Panc1 (cell line): Measurements from ENCODE around the gene SF3B6. TPM values are rescaled to one million over a fixed set of nuclear protein-coding genes. Genes with fewer than 3 reads are reported as not detected.

ENCODE experiments used
- ATAC-seq: fragments of 200-7000 bp; cut with Tn5 transposase; 2 replicates; pipeline ENCODE4 v1.9.1; 2020; ENCODE audit warnings: mild to moderate bottlenecking, moderate library complexity
- BruUV-seq: library from RNA; stranded (reverse); fragments of 400-500 nt; replicated peaks from 2 replicates; lab custom pipeline; 2021; lab: Mats Ljungman, UMichigan
- CTCF ChIA-PET: fragments of 300-600 bp; sonication (Branson Sonifier 250); formaldehyde crosslinking; loops from one replicate; lab custom pipeline; 2022; ENCODE audit warnings: antibody characterized with exemption; lab: Charles Lee
- POLR2A ChIA-PET: fragments of 300-600 bp; sonication (Branson Sonifier 250); formaldehyde crosslinking; loops from one replicate; lab custom pipeline; 2022; ENCODE audit warnings: antibody characterized with exemption; lab: Charles Lee
- DNase-seq: peaks from one replicate; pipeline ENCODE4 v3.0.0-alpha.2; 2010; ENCODE audit warnings: low read depth, low spot score
- H3K27ac ChIP-seq: 2 replicates; pipeline ENCODE4 v1.5.1; 2011; ENCODE audit warnings: mild to moderate bottlenecking, low read length, inconsistent platforms
- H3K27me3 ChIP-seq: fragments of 200-500 bp; sonication (Bioruptor generic); 2 replicates; pipeline ENCODE4 v1.6.0; 2014; ENCODE audit warnings: low read length, inconsistent platforms; ENCODE audit not compliant: control insufficient read depth, insufficient read depth
- H3K36me3 ChIP-seq: fragments of 200-500 bp; sonication (Bioruptor generic); 2 replicates; pipeline ENCODE4 v1.5.1; 2014; ENCODE audit warnings: inconsistent platforms, mild to moderate bottlenecking, low read length, moderate library complexity; ENCODE audit not compliant: control insufficient read depth, insufficient read depth
- H3K4me1 ChIP-seq: 2 replicates; pipeline ENCODE4 v1.5.1; 2011; ENCODE audit warnings: inconsistent platforms, mild to moderate bottlenecking, low read length, moderate library complexity; ENCODE audit not compliant: control insufficient read depth, insufficient read depth
- H3K4me3 ChIP-seq, 2 experiments: 2 replicates each; pipeline ENCODE4 v1.5.1; 2011 to 2012; ENCODE audit warnings: low read depth in 2 of 2, low read length in 2 of 2, mild to moderate bottlenecking in 2 of 2, inconsistent platforms in 1 of 2, moderate library complexity in 1 of 2
- H3K9me3 ChIP-seq: fragments of 200-500 bp; sonication (Bioruptor generic); 2 replicates; pipeline ENCODE4 v1.5.1; 2014; ENCODE audit warnings: low read depth, mild to moderate bottlenecking, inconsistent platforms, low read length, moderate library complexity; ENCODE audit not compliant: control insufficient read depth, insufficient read depth
- POLR2AphosphoS5 ChIP-seq: IDR thresholded peaks from 2 replicates; pipeline ENCODE4 v1.6.1; 2012; ENCODE audit warnings: mild to moderate bottlenecking, low read depth, low read length, moderate library complexity
- SIN3A ChIP-seq: IDR thresholded peaks from 2 replicates; pipeline ENCODE4 v1.6.1; 2012; ENCODE audit warnings: low read depth, mild to moderate bottlenecking, low read length, moderate library complexity, borderline replicate concordance; ENCODE audit not compliant: insufficient read depth
- TCF7L2 ChIP-seq: IDR thresholded peaks from 2 replicates; pipeline ENCODE4 v1.6.1; 2011; ENCODE audit warnings: mild to moderate bottlenecking, low read depth, low read length, inconsistent platforms
- in situ Hi-C: cut with HindIII; loops from 2 replicates; pipeline ENCODE4 v1.10.0; 2016; ENCODE audit warnings: low sequenced_read_pairs, low pct_unique_long_range_greater_than_20kb
- intact Hi-C: fragments of 100-400 bp; cut with micrococcal nuclease; formaldehyde crosslinking; loops from one replicate; pipeline ENCODE4 v1.10.0; 2022; ENCODE audit not compliant: unreplicated experiment
- total RNA-seq: library from RNA; stranded (reverse); gene quantifications from one replicate; pipeline ENCODE4 v1.2.1, GENCODE V29; 2021; ENCODE audit not compliant: unreplicated experiment
- TF ChIP-seq, protein P1 (sequence below): fragments of 450-650 bp; IDR thresholded peaks from 2 replicates; pipeline ENCODE4 v1.5.1; 2017; ENCODE audit warnings: mild to moderate bottlenecking
- TF ChIP-seq, protein P2 (sequence below), 2 experiments: IDR thresholded peaks; 2 replicates each; pipeline ENCODE4 v1.6.1; 2011 to 2012; ENCODE audit warnings: low read depth in 2 of 2, control low read depth in 1 of 2, low read length in 1 of 2, mild to moderate bottlenecking in 1 of 2, moderate library complexity in 1 of 2; ENCODE audit not compliant: insufficient read depth in 1 of 2

SF3B6 gene
- total RNA-seq, 1 experiment from 2014 or later: 129 TPM

DNA sequence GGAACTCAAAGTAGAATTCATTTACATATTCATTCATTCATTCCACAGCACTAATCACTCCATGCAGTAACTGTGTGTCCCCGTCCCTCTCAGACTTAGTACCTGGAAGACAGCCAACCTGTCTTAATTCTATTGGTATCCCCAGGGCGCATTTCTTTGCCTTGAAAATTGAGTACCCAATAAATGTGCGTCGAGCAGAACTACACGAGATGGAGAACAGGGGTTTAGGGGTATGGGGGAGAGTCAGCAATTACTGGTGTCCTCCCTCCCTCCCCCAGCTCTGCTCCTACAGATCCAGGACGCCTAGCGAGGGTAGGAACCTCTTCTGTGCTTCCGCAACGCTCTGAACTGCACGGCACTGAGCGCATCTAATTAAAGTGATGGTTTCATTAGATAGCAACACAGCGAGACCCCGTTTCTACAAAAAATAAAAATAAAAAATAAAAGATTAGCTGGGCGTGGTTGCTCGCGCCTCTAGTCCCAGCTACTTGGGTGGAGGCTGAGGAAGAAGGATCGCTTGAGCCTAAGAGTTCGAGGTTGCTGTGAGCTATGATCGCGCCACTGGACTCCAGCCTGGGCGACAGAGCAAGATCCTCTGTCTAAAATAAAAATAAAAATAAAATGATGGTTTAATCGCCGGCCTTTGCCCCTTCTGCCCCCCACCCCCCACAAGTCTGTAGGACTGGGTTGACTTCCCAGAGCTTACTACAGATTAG is 27.2 kb downstream of the SF3B6 start:
- intact Hi-C loops (loop anchor here (10.0 kb wide), 1 partner anchor 124 kb away; the partner anchor contains the start of gene ATAD2B), in situ Hi-C loops (no loop called here)
- Histone ChIP-seq H3K27me3 (no peaks in the 10 kb centered on the region), H3K36me3 (no peaks in the 10 kb centered on the region), H3K4me3 (peak overlapping the region; percentile 61 to 71), H3K4me1 (peaks cover 30% of the 10 kb centered on the region; the same call in 1 of the 2 replicates), H3K27ac (peak overlapping the region; percentile 40), H3K9me3 (no peaks in the 10 kb centered on the region)
- TF ChIP-seq SIN3A: no peak
- TF ChIP-seq TCF7L2: no peak
- TF ChIP-seq, protein P1, sequence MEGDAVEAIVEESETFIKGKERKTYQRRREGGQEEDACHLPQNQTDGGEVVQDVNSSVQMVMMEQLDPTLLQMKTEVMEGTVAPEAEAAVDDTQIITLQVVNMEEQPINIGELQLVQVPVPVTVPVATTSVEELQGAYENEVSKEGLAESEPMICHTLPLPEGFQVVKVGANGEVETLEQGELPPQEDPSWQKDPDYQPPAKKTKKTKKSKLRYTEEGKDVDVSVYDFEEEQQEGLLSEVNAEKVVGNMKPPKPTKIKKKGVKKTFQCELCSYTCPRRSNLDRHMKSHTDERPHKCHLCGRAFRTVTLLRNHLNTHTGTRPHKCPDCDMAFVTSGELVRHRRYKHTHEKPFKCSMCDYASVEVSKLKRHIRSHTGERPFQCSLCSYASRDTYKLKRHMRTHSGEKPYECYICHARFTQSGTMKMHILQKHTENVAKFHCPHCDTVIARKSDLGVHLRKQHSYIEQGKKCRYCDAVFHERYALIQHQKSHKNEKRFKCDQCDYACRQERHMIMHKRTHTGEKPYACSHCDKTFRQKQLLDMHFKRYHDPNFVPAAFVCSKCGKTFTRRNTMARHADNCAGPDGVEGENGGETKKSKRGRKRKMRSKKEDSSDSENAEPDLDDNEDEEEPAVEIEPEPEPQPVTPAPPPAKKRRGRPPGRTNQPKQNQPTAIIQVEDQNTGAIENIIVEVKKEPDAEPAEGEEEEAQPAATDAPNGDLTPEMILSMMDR: no peak
- DNase-seq (no peak), ATAC-seq (no peak; the same call in 1 of the 2 replicates)
- BruUV-seq: no TSS peak
- ChIA-PET POLR2A (interaction anchor here (0.6 to 0.7 kb wide), 2 partner anchors 36 to 1919 kb away, joined by 3 to 5 read pairs; no protein-coding TSS in a partner anchor), CTCF (interaction anchor here (0.6 kb wide), 1 partner anchor 34 kb away, joined by 3 read pairs; no protein-coding TSS in a partner anchor)

DNA sequence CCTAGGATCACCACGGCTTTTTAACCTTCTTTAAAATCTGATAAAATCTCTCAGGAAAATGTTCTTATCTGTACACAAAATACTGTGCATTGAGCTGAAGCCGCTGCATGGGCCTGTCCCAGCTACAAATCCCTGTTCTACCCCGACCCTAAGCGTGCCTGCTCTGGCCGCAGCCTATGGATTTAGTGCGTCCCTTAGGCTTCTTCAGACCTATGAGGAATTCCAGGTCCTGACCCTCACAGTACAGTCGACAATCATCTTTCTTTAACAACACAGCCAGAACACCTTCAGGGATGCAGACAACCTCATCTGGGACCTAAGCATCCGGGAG is 28.5 kb downstream of the SF3B6 start:
- in situ Hi-C loops (no loop called here), intact Hi-C loops (loop anchor here (10.0 kb wide), 1 partner anchor 123 kb away; the partner anchor contains the start of gene ATAD2B)
- Histone ChIP-seq H3K4me1 (peaks cover 30% of the 10 kb centered on the region; the same call in 1 of the 2 replicates), H3K27me3 (no peaks in the 10 kb centered on the region), H3K9me3 (no peaks in the 10 kb centered on the region), H3K4me3 (peak overlapping the region; percentile 94 to 98), H3K36me3 (no peaks in the 10 kb centered on the region), H3K27ac (peak overlapping the region; percentile 82)
- CTCF ChIA-PET: interaction anchor here (0.8 to 1.0 kb wide), 3 partner anchors 36 to 223 kb away, joined by 3 to 6 read pairs (median 5); partner anchors contain the start of genes ATAD2B and TP53I3
- TF ChIP-seq, protein P2, sequence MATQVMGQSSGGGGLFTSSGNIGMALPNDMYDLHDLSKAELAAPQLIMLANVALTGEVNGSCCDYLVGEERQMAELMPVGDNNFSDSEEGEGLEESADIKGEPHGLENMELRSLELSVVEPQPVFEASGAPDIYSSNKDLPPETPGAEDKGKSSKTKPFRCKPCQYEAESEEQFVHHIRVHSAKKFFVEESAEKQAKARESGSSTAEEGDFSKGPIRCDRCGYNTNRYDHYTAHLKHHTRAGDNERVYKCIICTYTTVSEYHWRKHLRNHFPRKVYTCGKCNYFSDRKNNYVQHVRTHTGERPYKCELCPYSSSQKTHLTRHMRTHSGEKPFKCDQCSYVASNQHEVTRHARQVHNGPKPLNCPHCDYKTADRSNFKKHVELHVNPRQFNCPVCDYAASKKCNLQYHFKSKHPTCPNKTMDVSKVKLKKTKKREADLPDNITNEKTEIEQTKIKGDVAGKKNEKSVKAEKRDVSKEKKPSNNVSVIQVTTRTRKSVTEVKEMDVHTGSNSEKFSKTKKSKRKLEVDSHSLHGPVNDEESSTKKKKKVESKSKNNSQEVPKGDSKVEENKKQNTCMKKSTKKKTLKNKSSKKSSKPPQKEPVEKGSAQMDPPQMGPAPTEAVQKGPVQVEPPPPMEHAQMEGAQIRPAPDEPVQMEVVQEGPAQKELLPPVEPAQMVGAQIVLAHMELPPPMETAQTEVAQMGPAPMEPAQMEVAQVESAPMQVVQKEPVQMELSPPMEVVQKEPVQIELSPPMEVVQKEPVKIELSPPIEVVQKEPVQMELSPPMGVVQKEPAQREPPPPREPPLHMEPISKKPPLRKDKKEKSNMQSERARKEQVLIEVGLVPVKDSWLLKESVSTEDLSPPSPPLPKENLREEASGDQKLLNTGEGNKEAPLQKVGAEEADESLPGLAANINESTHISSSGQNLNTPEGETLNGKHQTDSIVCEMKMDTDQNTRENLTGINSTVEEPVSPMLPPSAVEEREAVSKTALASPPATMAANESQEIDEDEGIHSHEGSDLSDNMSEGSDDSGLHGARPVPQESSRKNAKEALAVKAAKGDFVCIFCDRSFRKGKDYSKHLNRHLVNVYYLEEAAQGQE (IDR thresholded peaks at IDR 0.05; ENCODE audit: insufficient read depth in 1 of 2, low read depth in 2 of 2, low read length in 1 of 2): no peak
- TF ChIP-seq POLR2AphosphoS5 (no peak), SIN3A (no peak), TCF7L2 (no peak)
- TF ChIP-seq, protein P1: no peak
- POLR2A ChIA-PET: interaction anchor here (0.6 kb wide), 1 partner anchor 682 kb away, joined by 3 read pairs; no protein-coding TSS in a partner anchor
- ATAC-seq: peak; percentile 50
- BruUV-seq: no TSS peak
- no peak for DNase-seq
